HG03575 (cell line): ENCODE data around the gene FAM151A.

ENCODE experiments used
- ATAC-seq: cut with Tn5 transposase; IDR thresholded peaks from one replicate; pipeline ENCODE4 v1.9.1; 2021; ENCODE audit not compliant: unreplicated experiment, insufficient number of reproducible peaks, low FRiP score; ENCODE audit errors: extremely low read depth

The FAM151A gene

GRCh38 chr1:54566438-54567141, 56.7 kb downstream of the FAM151A start:
- no peak for ATAC-seq

- no peak for ATAC-seq
Observed at GRCh38 chr1:54565113-54565501, 58.2 kb downstream of the FAM151A start.

DNA sequence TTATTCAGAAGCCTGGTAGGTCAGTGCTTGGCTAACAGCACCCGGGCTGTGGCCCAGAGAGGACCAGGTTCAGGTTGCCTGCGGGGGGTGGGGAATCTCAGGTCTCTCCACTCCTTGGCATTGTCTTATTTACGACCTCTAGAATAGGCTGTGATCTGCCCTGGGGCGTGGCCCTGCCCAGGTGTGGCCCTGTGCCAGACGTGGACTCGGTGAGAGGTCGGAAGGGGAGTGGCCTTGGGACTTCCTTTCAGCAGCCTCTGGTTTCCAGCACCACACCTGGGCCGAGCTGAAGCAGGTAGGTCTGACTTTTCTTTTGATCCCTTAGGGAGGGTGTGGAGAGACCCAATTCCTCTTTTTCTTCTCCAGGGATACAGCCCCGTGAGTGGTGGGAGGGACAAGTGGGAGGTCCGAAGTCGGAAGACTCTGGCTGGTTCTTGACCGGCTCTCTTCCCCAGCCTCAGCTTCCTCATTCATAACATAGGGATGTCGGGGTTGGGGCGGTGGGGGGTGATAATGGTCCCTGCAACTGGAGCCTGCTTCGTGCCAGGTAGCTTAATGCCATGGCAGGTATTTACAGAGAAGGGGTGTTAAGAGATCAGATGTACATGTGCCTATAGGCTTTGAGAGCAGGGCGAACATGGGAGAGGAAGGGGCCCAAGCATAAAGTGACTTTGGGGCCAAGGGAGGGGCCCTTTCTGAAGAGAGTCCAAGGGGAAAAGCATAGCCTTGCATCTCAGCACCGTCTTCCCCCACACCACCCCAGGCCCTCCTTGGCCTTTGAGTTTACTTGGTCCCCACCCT, 58.8 kb downstream of the FAM151A start:
- ATAC-seq, result no peak

- no peak for ATAC-seq
Observed at GRCh38 chr1:54559771-54560231, 63.5 kb downstream of the FAM151A start.
